Measurements from ENCODE around the gene CCDC28B.
A peak's percentile ranks its signal among the peaks of the same experiment; 100 is the strongest.
"Not testable (repeated sequence)": the region's sequence is repeated elsewhere in the genome, so short reads cannot be mapped to it uniquely, and the experiment has no call there.

The CCDC28B gene

DNA sequence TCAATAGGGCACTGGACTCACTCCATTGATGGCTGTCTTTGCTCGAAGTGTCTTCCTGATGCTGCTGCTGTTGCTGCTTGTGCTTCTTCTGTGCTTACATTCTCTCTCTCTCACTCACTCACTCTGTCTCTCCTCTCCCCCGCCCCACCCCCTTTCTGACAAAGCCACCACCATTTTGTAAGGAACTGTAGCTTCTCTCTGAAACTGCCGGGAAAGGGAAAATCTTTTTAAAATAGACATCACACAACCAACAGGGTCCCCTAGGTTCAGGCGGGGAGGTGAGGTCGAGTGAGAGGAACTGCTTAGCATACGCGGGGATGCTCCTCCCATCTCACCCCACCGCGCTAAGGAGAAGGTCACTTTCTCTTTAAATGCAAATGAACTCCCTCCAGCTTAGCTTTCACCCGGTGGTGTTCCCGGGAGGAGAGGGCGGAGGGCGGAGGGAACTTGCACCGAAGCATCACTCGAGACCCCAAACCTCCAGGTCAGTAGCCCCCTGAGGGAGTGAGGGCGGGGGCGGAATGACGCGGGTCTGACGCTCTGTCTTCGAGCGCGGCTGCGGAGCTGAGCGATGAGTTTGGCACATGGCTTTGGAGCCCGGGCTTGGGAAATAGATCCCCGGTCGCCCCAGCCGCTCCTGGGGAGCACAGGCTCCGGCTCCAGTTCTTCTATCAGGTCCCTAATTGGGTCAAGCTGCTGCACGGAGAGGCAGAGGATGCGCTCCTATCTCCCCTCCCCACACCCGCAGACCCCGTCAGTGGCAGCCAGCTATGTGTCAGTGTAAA is at the start of gene CCDC28B:
Gene CCDC28B, plus strand, starts transcription at position 370 of the 785 bp plus-strand sequence. CDS start 1,341 bp downstream, outside the sequence.
- TF ChIP-seq, protein P1, sequence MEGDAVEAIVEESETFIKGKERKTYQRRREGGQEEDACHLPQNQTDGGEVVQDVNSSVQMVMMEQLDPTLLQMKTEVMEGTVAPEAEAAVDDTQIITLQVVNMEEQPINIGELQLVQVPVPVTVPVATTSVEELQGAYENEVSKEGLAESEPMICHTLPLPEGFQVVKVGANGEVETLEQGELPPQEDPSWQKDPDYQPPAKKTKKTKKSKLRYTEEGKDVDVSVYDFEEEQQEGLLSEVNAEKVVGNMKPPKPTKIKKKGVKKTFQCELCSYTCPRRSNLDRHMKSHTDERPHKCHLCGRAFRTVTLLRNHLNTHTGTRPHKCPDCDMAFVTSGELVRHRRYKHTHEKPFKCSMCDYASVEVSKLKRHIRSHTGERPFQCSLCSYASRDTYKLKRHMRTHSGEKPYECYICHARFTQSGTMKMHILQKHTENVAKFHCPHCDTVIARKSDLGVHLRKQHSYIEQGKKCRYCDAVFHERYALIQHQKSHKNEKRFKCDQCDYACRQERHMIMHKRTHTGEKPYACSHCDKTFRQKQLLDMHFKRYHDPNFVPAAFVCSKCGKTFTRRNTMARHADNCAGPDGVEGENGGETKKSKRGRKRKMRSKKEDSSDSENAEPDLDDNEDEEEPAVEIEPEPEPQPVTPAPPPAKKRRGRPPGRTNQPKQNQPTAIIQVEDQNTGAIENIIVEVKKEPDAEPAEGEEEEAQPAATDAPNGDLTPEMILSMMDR (IDR thresholded peaks at IDR 0.05; ENCODE audit: low read depth, low read length, missing control alignments): no peak
- no peak for DNase-seq (ENCODE audit: low read depth)
- H3K4me3 ChIP-seq (ENCODE audit: low read depth, low read length): peak within 1 kb of the TSS; percentile 65

DNA sequence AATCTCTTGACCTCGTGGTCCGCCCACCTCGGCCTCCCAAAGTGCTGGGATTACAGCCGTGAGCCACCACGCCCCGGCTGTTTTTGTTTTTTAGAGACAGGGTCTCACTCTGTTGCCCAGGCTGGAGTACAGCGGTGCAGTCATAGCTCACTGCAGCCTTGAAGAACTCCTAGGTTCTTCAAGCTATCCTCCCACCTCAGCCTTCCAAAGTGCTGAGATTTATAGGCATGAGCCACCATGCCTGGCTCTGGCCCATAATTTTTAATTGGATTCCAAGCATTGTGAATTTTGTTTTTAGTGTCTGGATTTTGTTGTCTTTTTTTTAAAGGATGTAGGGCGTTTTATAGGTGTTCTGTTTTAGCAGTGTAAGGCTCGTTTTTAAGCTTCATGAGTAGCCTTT is 49.5 kb upstream of the CCDC28B start:
- TF ChIP-seq, protein P1 (IDR thresholded peaks at IDR 0.05; ENCODE audit: low read depth, low read length, missing control alignments): no peak
- no peak for DNase-seq (ENCODE audit: low read depth)
- H3K4me3 ChIP-seq (ENCODE audit: low read depth, low read length): no peak overlapping the region

DNA sequence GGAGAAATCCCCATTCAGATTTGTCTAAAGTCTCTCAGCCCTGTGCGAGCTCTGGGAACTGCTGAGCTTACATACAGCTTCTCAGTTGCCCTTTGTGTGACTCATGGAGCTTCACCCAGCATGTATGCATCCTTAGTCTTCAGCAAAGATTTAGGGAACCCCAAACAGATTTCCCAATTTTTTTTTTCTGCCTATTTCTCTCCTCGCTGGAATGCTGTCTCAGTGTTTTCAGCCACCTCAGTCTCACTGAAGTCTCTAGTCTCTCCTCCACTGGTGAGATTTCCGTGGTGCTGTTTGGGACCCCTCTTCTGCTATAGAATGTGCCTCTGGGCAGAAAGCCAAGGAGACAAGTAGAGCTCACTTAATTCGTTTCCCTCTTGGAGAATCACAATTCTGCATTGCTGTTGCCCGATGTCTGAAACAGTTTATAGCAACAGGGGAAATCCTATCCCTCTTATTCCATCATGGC is 49.0 kb upstream of the CCDC28B start:
- no peak overlapping the region for H3K4me3 ChIP-seq (ENCODE audit: low read depth, low read length)
- TF ChIP-seq, protein P1 (IDR thresholded peaks at IDR 0.05; ENCODE audit: low read depth, low read length, missing control alignments): no peak
- no peak for DNase-seq (ENCODE audit: low read depth)

DNA sequence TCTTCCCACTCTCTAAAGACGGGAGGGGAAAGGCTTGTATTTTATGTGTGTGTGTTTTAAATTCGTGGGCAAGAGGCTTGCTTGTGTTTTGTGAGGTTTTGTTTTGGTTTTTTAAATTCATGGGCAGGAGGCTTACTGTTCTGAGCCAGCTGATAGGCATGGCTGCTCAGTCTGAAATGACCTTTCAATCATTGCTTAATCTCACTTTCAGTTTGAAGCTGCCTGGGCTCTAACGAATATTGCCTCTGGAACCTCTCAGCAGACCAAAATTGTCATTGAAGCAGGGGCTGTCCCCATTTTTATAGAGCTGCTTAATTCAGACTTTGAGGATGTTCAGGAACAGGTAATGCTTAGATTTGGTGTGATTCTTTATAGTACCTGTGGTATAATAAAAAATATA is 41.2 kb upstream of the CCDC28B start:
- DNase-seq (ENCODE audit: low read depth): no peak
- H3K4me3 ChIP-seq (ENCODE audit: low read depth, low read length): no peak overlapping the region
- TF ChIP-seq, protein P1 (IDR thresholded peaks at IDR 0.05; ENCODE audit: low read depth, low read length, missing control alignments): no peak

DNA sequence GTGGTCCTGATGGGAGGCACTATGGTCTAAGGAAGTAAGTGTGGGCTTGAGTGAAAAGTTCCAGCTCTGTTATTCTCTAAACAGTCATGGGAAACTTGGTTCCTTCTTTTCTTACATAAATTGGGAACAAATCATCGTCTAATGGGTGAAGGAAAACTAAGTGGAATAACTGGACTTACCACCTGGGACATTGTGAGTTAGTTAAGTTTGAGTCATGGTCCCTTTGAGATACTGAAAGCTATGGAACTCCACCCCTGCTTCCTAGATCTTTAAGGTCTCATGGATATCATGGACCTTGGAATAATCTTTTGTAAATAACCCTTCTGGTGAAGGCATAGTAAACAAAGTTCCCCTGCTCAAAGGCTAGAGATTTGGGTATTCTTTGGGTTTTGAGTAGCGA is 37.0 kb upstream of the CCDC28B start:
- TF ChIP-seq, protein P1 (IDR thresholded peaks at IDR 0.05; ENCODE audit: low read depth, low read length, missing control alignments): no peak
- DNase-seq (ENCODE audit: low read depth): no peak
- H3K4me3 ChIP-seq (ENCODE audit: low read depth, low read length): no peak overlapping the region

DNA sequence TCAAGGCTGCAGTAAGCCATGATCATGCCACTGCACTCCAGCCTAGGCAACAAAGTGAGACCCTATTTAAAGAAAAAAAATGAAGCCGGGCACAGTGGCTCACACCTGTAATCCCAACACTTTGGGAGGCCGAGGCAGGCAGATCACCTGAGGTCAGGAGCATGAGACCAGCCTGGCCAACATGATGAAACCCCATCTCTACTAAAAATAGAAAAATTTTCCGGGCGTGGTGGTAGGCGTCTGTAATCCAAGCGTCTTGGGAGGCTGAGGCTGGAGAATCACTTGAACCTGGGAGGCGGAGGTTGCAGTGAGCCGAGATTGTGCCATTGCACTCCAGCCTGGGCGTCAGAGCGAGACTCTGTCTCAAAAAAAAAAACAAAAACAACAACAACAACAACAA is 34.8 kb upstream of the CCDC28B start:
- DNase-seq (ENCODE audit: low read depth); H3K4me3 ChIP-seq (ENCODE audit: low read depth, low read length): not testable (repeated sequence)

DNA sequence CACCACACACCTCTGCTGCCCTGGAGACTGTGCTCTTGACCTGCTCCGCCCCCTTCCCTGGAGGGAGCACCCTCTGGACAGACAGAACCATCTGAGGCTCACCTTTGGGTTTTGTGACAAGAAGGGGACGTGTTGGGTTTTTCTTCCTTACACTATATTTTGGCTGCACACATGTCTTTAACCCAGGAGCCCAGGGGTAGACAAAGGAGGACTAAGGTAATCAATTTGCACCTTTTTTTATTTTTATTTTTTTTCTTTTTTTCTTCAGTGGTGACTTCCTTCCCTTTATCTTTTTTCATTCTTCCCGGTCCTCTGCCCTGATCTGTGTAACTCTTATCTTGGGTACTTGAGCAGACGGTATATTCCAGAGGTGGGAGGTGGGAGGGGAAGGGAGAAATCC is 29.4 kb upstream of the CCDC28B start:
- no peak overlapping the region for H3K4me3 ChIP-seq (ENCODE audit: low read depth, low read length)
- TF ChIP-seq, protein P1 (IDR thresholded peaks at IDR 0.05; ENCODE audit: low read depth, low read length, missing control alignments): no peak
- no peak for DNase-seq (ENCODE audit: low read depth)

Measured in GM12864 (cell line).